NCI-H82 treated with DMSO at 0.1 percent for 48 hours (cell line): ENCODE data around the gene RPL10.
A peak's percentile ranks its signal among the peaks of the same experiment; 100 is the strongest.

ENCODE experiments used
- DNase-seq: peaks from one replicate; lab custom pipeline; 2025; ENCODE audit not compliant: unreplicated experiment; lab: John Stamatoyannopoulos, UW

The RPL10 gene

GRCh38 chrX:154397888-154398667, at the start of gene RPL10:
RPL10 (plus strand) TSS chrX:154398377; CDS start chrX:154398520, 143 bp downstream.
- peak; percentile 96 for DNase-seq

- no peak for DNase-seq
Observed at GRCh38 chrX:154348646-154349358, 49.4 kb upstream of the RPL10 start.

GRCh38 chrX:154349359-154349935, 48.7 kb upstream of the RPL10 start:
- no peak for DNase-seq

- no peak for DNase-seq
Observed at GRCh38 chrX:154349979-154350378, 48.2 kb upstream of the RPL10 start.

GRCh38 chrX:154350429-154351182, 47.6 kb upstream of the RPL10 start:
- no peak for DNase-seq

GRCh38 chrX:154351183-154352011, 46.8 kb upstream of the RPL10 start:
- DNase-seq: no peak

- DNase-seq: no peak
Observed at GRCh38 chrX:154352012-154352401, 46.2 kb upstream of the RPL10 start.

GRCh38 chrX:154352466-154352865, 45.7 kb upstream of the RPL10 start:
- no peak for DNase-seq

- DNase-seq: no peak
Observed at GRCh38 chrX:154353172-154353843, 44.9 kb upstream of the RPL10 start.

- DNase-seq: no peak
Observed at GRCh38 chrX:154354013-154354412, 44.2 kb upstream of the RPL10 start.

GRCh38 chrX:154354516-154354915, 43.7 kb upstream of the RPL10 start:
- DNase-seq: no peak

GRCh38 chrX:154355094-154355775, 42.9 kb upstream of the RPL10 start:
- no peak for DNase-seq

GRCh38 chrX:154355776-154356140, 42.4 kb upstream of the RPL10 start:
- DNase-seq: no peak

- DNase-seq: no peak
Observed at GRCh38 chrX:154356596-154356995, 41.6 kb upstream of the RPL10 start.

GRCh38 chrX:154357205-154357604, 41.0 kb upstream of the RPL10 start:
- no peak for DNase-seq

GRCh38 chrX:154358011-154358410, 40.2 kb upstream of the RPL10 start:
- no peak for DNase-seq

- DNase-seq: no peak
Observed at GRCh38 chrX:154358829-154359228, 39.3 kb upstream of the RPL10 start.

GRCh38 chrX:154359362-154360154, 38.6 kb upstream of the RPL10 start:
- no peak for DNase-seq
